HFFc6 (cell line): Measurements from ENCODE around the gene PTPRD. TPM values are rescaled to one million over a fixed set of nuclear protein-coding genes. Genes with fewer than 3 reads are reported as not detected.

Experiments
- DNase-seq: peaks from one replicate; pipeline ENCODE4 v3.0.0-alpha.2; 2018
- H3K27ac Mint-ChIP-seq: 2 replicates; pipeline ENCODE4 v1.8.0; 2020; ENCODE audit warnings: mild to moderate bottlenecking, mixed read lengths
- H3K27me3 Mint-ChIP-seq: 2 replicates; pipeline ENCODE4 v1.8.0; 2021; ENCODE audit warnings: mild to moderate bottlenecking, moderate library complexity, mixed read lengths; ENCODE audit not compliant: insufficient read depth
- H3K36me3 Mint-ChIP-seq: 2 replicates; pipeline ENCODE4 v1.8.0; 2021; ENCODE audit warnings: low read depth, mixed read lengths
- H3K4me1 Mint-ChIP-seq: 2 replicates; pipeline ENCODE4 v1.8.0; 2020; ENCODE audit warnings: low read depth, mixed read lengths
- H3K4me3 Mint-ChIP-seq: 2 replicates; pipeline ENCODE4 v1.8.0; 2020; ENCODE audit warnings: mild to moderate bottlenecking, moderate library complexity, mixed read lengths
- H3K9me3 Mint-ChIP-seq: 2 replicates; pipeline ENCODE4 v1.8.0; 2020; ENCODE audit warnings: mild to moderate bottlenecking, mixed read lengths
- total RNA-seq, 6 experiments: library from RNA; stranded (reverse); fragmentation: NEBNext Ultra II Directional; extraction: Animal tissue kit (Norgen Biotek cat#: 25700); gene quantifications; 2 replicates in 1 of 6; 3 replicates in 5 of 6; pipeline ENCODE4 v1.2.3, GENCODE V29; 2021
- TF ChIP-seq, protein P1 (sequence below): fragments of 200-600 bp; sonication (generic); IDR thresholded peaks from 2 replicates; pipeline ENCODE4 v1.5.0; 2021; ENCODE audit warnings: antibody characterized with exemption, mild to moderate bottlenecking

PTPRD gene
- total RNA-seq, 6 experiments from 2014 or later, result not detected

GRCh38 chr9:8864545-8864896 lies 1748.3 kb downstream of the PTPRD start:
- H3K27me3 Mint-ChIP-seq, result no peaks in the 10 kb centered on the region; the same call in 1 of the 2 replicates
- H3K36me3 Mint-ChIP-seq, result no peaks in the 10 kb centered on the region
- H3K4me1 Mint-ChIP-seq, result no peaks in the 10 kb centered on the region
- H3K9me3 Mint-ChIP-seq, result peaks cover 17% of the 10 kb centered on the region; the same call in 1 of the 2 replicates
- H3K4me3 Mint-ChIP-seq, result no peak overlapping the region
- TF ChIP-seq, protein P1, sequence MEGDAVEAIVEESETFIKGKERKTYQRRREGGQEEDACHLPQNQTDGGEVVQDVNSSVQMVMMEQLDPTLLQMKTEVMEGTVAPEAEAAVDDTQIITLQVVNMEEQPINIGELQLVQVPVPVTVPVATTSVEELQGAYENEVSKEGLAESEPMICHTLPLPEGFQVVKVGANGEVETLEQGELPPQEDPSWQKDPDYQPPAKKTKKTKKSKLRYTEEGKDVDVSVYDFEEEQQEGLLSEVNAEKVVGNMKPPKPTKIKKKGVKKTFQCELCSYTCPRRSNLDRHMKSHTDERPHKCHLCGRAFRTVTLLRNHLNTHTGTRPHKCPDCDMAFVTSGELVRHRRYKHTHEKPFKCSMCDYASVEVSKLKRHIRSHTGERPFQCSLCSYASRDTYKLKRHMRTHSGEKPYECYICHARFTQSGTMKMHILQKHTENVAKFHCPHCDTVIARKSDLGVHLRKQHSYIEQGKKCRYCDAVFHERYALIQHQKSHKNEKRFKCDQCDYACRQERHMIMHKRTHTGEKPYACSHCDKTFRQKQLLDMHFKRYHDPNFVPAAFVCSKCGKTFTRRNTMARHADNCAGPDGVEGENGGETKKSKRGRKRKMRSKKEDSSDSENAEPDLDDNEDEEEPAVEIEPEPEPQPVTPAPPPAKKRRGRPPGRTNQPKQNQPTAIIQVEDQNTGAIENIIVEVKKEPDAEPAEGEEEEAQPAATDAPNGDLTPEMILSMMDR, result no peak
- H3K27ac Mint-ChIP-seq, result no peak overlapping the region
- DNase-seq, result no peak

- no peak overlapping the region for H3K4me3 Mint-ChIP-seq
- H3K36me3 Mint-ChIP-seq, result no peaks in the 10 kb centered on the region
- no peak for DNase-seq
- no peak overlapping the region for H3K27ac Mint-ChIP-seq
- peaks cover 3% of the 10 kb centered on the region for H3K27me3 Mint-ChIP-seq
- TF ChIP-seq, protein P1, result no peak
- peaks cover 17% of the 10 kb centered on the region; the same call in 1 of the 2 replicates for H3K9me3 Mint-ChIP-seq
- no peaks in the 10 kb centered on the region for H3K4me1 Mint-ChIP-seq
Observed at GRCh38 chr9:8863886-8864544, 1748.8 kb downstream of the PTPRD start.

- TF ChIP-seq, protein P1, result no peak
- H3K27ac Mint-ChIP-seq, result no peak overlapping the region
- DNase-seq, result no peak
- peaks cover 11% of the 10 kb centered on the region for H3K27me3 Mint-ChIP-seq
- H3K36me3 Mint-ChIP-seq, result no peaks in the 10 kb centered on the region
- H3K4me1 Mint-ChIP-seq, result no peaks in the 10 kb centered on the region
- no peak overlapping the region for H3K4me3 Mint-ChIP-seq
- peaks cover 17% of the 10 kb centered on the region; the same call in 1 of the 2 replicates for H3K9me3 Mint-ChIP-seq
Observed at GRCh38 chr9:8863069-8863468, 1749.7 kb downstream of the PTPRD start.

- Mint-ChIP-seq H3K27ac (no peak overlapping the region), H3K4me3 (no peak overlapping the region), H3K27me3 (peaks cover 16% of the 10 kb centered on the region), H3K9me3 (peaks cover 4% of the 10 kb centered on the region; the same call in 1 of the 2 replicates), H3K36me3 (no peaks in the 10 kb centered on the region), H3K4me1 (no peaks in the 10 kb centered on the region)
- no peak for DNase-seq
- TF ChIP-seq, protein P1, result no peak
Observed at GRCh38 chr9:8860925-8861324, 1751.9 kb downstream of the PTPRD start.

GRCh38 chr9:8860086-8860485 lies 1752.7 kb downstream of the PTPRD start:
- TF ChIP-seq, protein P1, result no peak
- peaks cover 4% of the 10 kb centered on the region; the same call in 1 of the 2 replicates for H3K9me3 Mint-ChIP-seq
- H3K4me3 Mint-ChIP-seq, result no peak overlapping the region
- DNase-seq, result no peak
- H3K27ac Mint-ChIP-seq, result no peak overlapping the region
- H3K4me1 Mint-ChIP-seq, result no peaks in the 10 kb centered on the region
- H3K27me3 Mint-ChIP-seq, result peaks cover 16% of the 10 kb centered on the region
- no peaks in the 10 kb centered on the region for H3K36me3 Mint-ChIP-seq
